Heart left ventricle (tissue), 16 donors: ENCODE results near the gene LAG3. TPM values are rescaled to one million over a fixed set of nuclear protein-coding genes. Genes with fewer than 3 reads are reported as not detected.
"Not testable (repeated sequence)": the region's sequence is repeated elsewhere in the genome, so short reads cannot be mapped to it uniquely, and the experiment has no call there.

ENCODE experiments used
- ATAC-seq, 4 donors: fragments of 200-7000 bp; cut with Tn5 transposase; one replicate each; pipeline ENCODE4 v1.9.1; 2020 to 2022; ENCODE audit warnings: moderate library complexity in 4 of 4, mild to moderate bottlenecking in 3 of 4, moderate number of reproducible peaks in 1 of 4
- DNase-seq, 5 donors: peaks; one replicate each; pipeline ENCODE4 v3.0.0-alpha.2; 2020
- H3K27ac ChIP-seq, 12 donors: fragments of 200-600 bp; sonication (generic) in 4 of 12; one replicate each; pipeline versions ENCODE4 v1.5.0 to v1.8.0; 2016 to 2022; ENCODE audit warnings: mild to moderate bottlenecking in 2 of 12
- H3K27me3 ChIP-seq, 9 donors: fragments of 200-600 bp; sonication (generic) in 2 of 9; one replicate each; pipeline versions ENCODE4 v1.5.1 to v1.8.0; 2016 to 2022; ENCODE audit warnings: mild to moderate bottlenecking in 3 of 9
- H3K36me3 ChIP-seq, 9 donors: fragments of 200-600 bp; sonication (generic) in 2 of 9; one replicate each; pipeline versions ENCODE4 v1.5.0 to v1.8.0; 2018 to 2022; ENCODE audit warnings: mild to moderate bottlenecking in 2 of 9
- H3K4me1 ChIP-seq, 12 donors: fragments of 200-600 bp; sonication (generic) in 4 of 12; one replicate each; pipeline versions ENCODE4 v1.5.0 to v1.8.0; 2016 to 2022; ENCODE audit warnings: mild to moderate bottlenecking in 3 of 12
- H3K4me3 ChIP-seq, 12 donors: fragments of 200-600 bp; sonication (generic) in 4 of 12; one replicate each; pipeline versions ENCODE4 v1.5.0 to v1.8.0; 2017 to 2022; ENCODE audit warnings: mild to moderate bottlenecking in 9 of 12, moderate library complexity in 4 of 12
- H3K9me3 ChIP-seq, 12 donors: fragments of 200-600 bp; sonication (generic) in 4 of 12; one replicate each; pipeline versions ENCODE4 v1.5.0 to v1.8.0; 2016 to 2022; ENCODE audit warnings: mild to moderate bottlenecking in 1 of 12
- CTCF ChIP-seq, 12 donors: fragments of 200-600 bp; sonication (generic) in 4 of 12; IDR thresholded peaks; one replicate each; pipeline versions ENCODE4 v1.5.0 to v1.8.0; 2018 to 2022; ENCODE audit warnings: antibody characterized with exemption in 12 of 12, mild to moderate bottlenecking in 5 of 12
- POLR2A ChIP-seq, 2 donors: fragments of 450-650 bp; IDR thresholded peaks; one replicate each; pipeline ENCODE4 v1.6.1; 2017; ENCODE audit warnings: antibody characterized with exemption in 2 of 2, mild to moderate bottlenecking in 2 of 2, moderate library complexity in 2 of 2
- WGBS, 4 donors: extraction: QIAGEN DNeasy Blood & Tissue Kit in 2 of 4; methylation state at CpG; one replicate each; pipeline versions ENCODE4 v1.1.5 to v1.1.7; 2013 to 2018; 5-methylcytosine and 5-hydroxymethylcytosine counted together
- intact Hi-C, 10 donors: fragments of 100-400 bp; cut with DNase I; formaldehyde crosslinking; loops; one replicate each; pipeline versions ENCODE4 v1.11.1 to v1.14.2; 2022
- polyA plus RNA-seq, 2 donors: library from polyadenylated mRNA; stranded (reverse); fragments of 200-250 nt; gene quantifications; one replicate each; pipeline ENCODE4 v1.2.3, GENCODE V29; 2013
- total RNA-seq, 9 donors: library from RNA; depleted of rRNA in 2 of 9; stranded (reverse); fragments of >200 nt in 2 of 9; fragmentation: NEBNext Ultra II Directional in 3 of 9; extraction: Animal tissue kit (Norgen Biotek cat#: 25700) in 3 of 9; gene quantifications; one replicate each; pipeline versions ENCODE4 v1.1.0 to v1.2.4, GENCODE V29; 2016 to 2023
- donor health status: ischemic (EF 13 %, LVEDD 7.1; RV severe dilation, severe dysfunction).
- donor health status: healthy with polysubstance abuse.
- donor health status: DM: no; HTN: yes; CAD: no.
- donor health status: DM: no; HTN: no; CAD: no.
- donor health status: ischemic (EF 25% LVEDD 6.9; RV normal size, moderate dysfunction).
- donor health status: ischemic (EF 25% LVEDD 5.7; RV mildly dilated, moderate dysfunction).
- donor health status: healthy.
- donor health status: DM: yes; HTN: yes; CAD: no.
- donor health status: ischemic (EF 35%, LVEDD 5.7; RV mildly dilated, moderate dysfunction).
- donor health status: nonischemic (EF 11% LVEDD 7.7; RV severe dilation, severe dysfunction).
- donor health status: DM: yes; HTN: yes; CAD: no.
- donor health status: PGD.
- donor health status: ischemic (EF 29% LVEDD 5.4; RV normal size, mild dysfunction).
- donor health status: nonischemic (EF 23%, LVEDD 6.1; RV moderate dilation, normal function).

LAG3 gene
- total and polyA plus RNA-seq, 11 donors = 0.03 to 1.5 (median 0.34) TPM; not detected in 4

GRCh38 chr12:6734506-6735387, 37.6 kb upstream of the LAG3 start:
- peak in 1 of 5 donors; percentile 10 for DNase-seq
- H3K27ac ChIP-seq = peak overlapping the region in 2 of 12 donors; percentile 34 to 54
- TF ChIP-seq POLR2A (IDR thresholded peaks at IDR 0.05) (no peak), CTCF (IDR thresholded peaks at IDR 0.05) (no peak)
- no peaks in the 10 kb centered on the region for H3K9me3 ChIP-seq
- H3K36me3 ChIP-seq = peaks cover 0 to 46% (median 32%) of the 10 kb centered on the region in 9 donors
- WGBS, 4 donors = 60 to 71% (median 65%) methylated on average over 10 of the region's 10 CpGs
- intact Hi-C loops = loop anchor here in 9 of 10 donors (1.0 to 5.0 kb wide), 6 partner anchors 43 to 93 kb away; partner anchors contain the start of genes P3H3 (in 5 of the 9) and GPR162 (in 1 of the 9)
- H3K4me3 ChIP-seq = no peak overlapping the region
- peak in 1 of 4 donors; percentile 38 for ATAC-seq
- no peaks in the 10 kb centered on the region for H3K27me3 ChIP-seq
- H3K4me1 ChIP-seq = peaks cover 0 to 12% (median 0%) of the 10 kb centered on the region in 12 donors

- Histone ChIP-seq H3K4me3 (no peak overlapping the region), H3K4me1 (peaks cover 0 to 12% (median 0%) of the 10 kb centered on the region in 12 donors), H3K27ac (peak overlapping the region in 9 of 12 donors; percentile 0 to 55 (median 34)), H3K9me3 (no peaks in the 10 kb centered on the region), H3K36me3 (peaks cover 0 to 38% (median 23%) of the 10 kb centered on the region in 9 donors), H3K27me3 (no peaks in the 10 kb centered on the region)
- DNase-seq (peak; percentile 54 to 76 (median 67)), ATAC-seq (peak; percentile 58 to 93 (median 91))
- TF ChIP-seq CTCF (IDR thresholded peaks at IDR 0.05) (peak; percentile 55 to 83 (median 72)), POLR2A (IDR thresholded peaks at IDR 0.05) (no peak)
- intact Hi-C loops = loop anchor here in 9 of 10 donors (1.0 to 5.0 kb wide), 6 partner anchors 42 to 92 kb away; partner anchors contain the start of genes P3H3 (in 5 of the 9) and GPR162 (in 1 of the 9)
- 37 to 46% (median 40%) methylated on average over 8 of the region's 8 CpGs for WGBS, 4 donors
Measured at GRCh38 chr12:6735448-6736191, 36.7 kb upstream of the LAG3 start.

GRCh38 chr12:6736754-6737153, 35.6 kb upstream of the LAG3 start:
- Histone ChIP-seq H3K27me3 (no peaks in the 10 kb centered on the region), H3K9me3 (no peaks in the 10 kb centered on the region), H3K36me3 (peaks cover 0 to 26% (median 12%) of the 10 kb centered on the region in 9 donors), H3K4me1 (peaks cover 0 to 12% (median 0%) of the 10 kb centered on the region in 12 donors), H3K27ac (peak overlapping the region in 1 of 12 donors; percentile 54), H3K4me3 (no peak overlapping the region)
- ATAC-seq (no peak), DNase-seq (no peak)
- 94 to 99% (median 94%) methylated on average over 5 of the region's 5 CpGs for WGBS, 4 donors
- no peak for TF ChIP-seq POLR2A (IDR thresholded peaks at IDR 0.05)
- no peak for TF ChIP-seq CTCF (IDR thresholded peaks at IDR 0.05)
- intact Hi-C loops = loop anchor here in 7 of 10 donors (1.0 to 5.0 kb wide), 4 partner anchors 41 to 91 kb away; partner anchors contain the start of genes P3H3 (in 5 of the 7) and GPR162 (in 1 of the 7)

GRCh38 chr12:6742080-6742479, 30.2 kb upstream of the LAG3 start:
- DNase-seq, intact Hi-C loops: not testable (repeated sequence)

More at GRCh38 chr12:6742080-6742479, 30.2 kb upstream of the LAG3 start:
- 76 to 86% (median 80%) methylated on average over 12 of the region's 12 CpGs for whole genome bisulfite sequencing, 4 donors
- ATAC-seq, H3K36me3 ChIP-seq, H3K27ac ChIP-seq, H3K4me3 ChIP-seq, H3K27me3 ChIP-seq, H3K9me3 ChIP-seq: not testable (repeated sequence)
- H3K4me1 ChIP-seq = peaks cover 0 to 14% (median 4%) of the 10 kb centered on the region in 12 donors
